Measurements from ENCODE around the gene LHB.
"Not testable (repeated sequence)": the region's sequence is repeated elsewhere in the genome, so short reads cannot be mapped to it uniquely, and the experiment has no call there.

The LHB gene

GRCh38 chr19:49038557-49039276, 21.8 kb upstream of the LHB start:
- DNase-seq (ENCODE audit: insufficient read length, low spot score), result not testable (repeated sequence)
- FAIRE-seq, result peak; percentile 85

- FAIRE-seq; DNase-seq (ENCODE audit: insufficient read length, low spot score): not testable (repeated sequence)
Measured at GRCh38 chr19:49038111-49038510, 21.2 kb upstream of the LHB start.

- not testable (repeated sequence) for DNase-seq (ENCODE audit: insufficient read length, low spot score)
Measured at GRCh38 chr19:49036815-49037214, 19.9 kb upstream of the LHB start, which contains the start of gene CGB1. CGB1 (minus strand) TSS chr19:49036895; CDS start chr19:49036711, 184 bp downstream.

GRCh38 chr19:49031642-49032301, 14.9 kb upstream of the LHB start, which contains the start of gene CGB2:
CGB2 (plus strand) TSS chr19:49031890; CDS start chr19:49032096, 206 bp downstream.
- DNase-seq (ENCODE audit: insufficient read length, low spot score); FAIRE-seq: not testable (repeated sequence)

More at GRCh38 chr19:49036815-49037214, 19.9 kb upstream of the LHB start, which contains the start of gene CGB1:
- FAIRE-seq, result not testable (repeated sequence)

- not testable (repeated sequence) for DNase-seq (ENCODE audit: insufficient read length, low spot score); FAIRE-seq
Measured at GRCh38 chr19:49030323-49030722, 13.4 kb upstream of the LHB start.

- peak; percentile 72 for FAIRE-seq
- DNase-seq (ENCODE audit: insufficient read length, low spot score), result not testable (repeated sequence)
Measured at GRCh38 chr19:49029749-49030148, 12.9 kb upstream of the LHB start.

- not testable (repeated sequence) for FAIRE-seq; DNase-seq (ENCODE audit: insufficient read length, low spot score)
Measured at GRCh38 chr19:49028686-49029085, 11.8 kb upstream of the LHB start.

- not testable (repeated sequence) for FAIRE-seq
Measured at GRCh38 chr19:49025599-49025998, 8.7 kb upstream of the LHB start.

GRCh38 chr19:49025088-49025487, 8.2 kb upstream of the LHB start:
- DNase-seq (ENCODE audit: insufficient read length, low spot score); FAIRE-seq: not testable (repeated sequence)

More at GRCh38 chr19:49025599-49025998, 8.7 kb upstream of the LHB start:
- not testable (repeated sequence) for DNase-seq (ENCODE audit: insufficient read length, low spot score)

- FAIRE-seq; DNase-seq (ENCODE audit: insufficient read length, low spot score): not testable (repeated sequence)
Measured at GRCh38 chr19:49024233-49024632, 7.3 kb upstream of the LHB start, which contains the start of gene CGB3. CGB3 (minus strand) TSS chr19:49024333; CDS start chr19:49023971, 362 bp downstream.

GRCh38 chr19:49022116-49022515, 5.2 kb upstream of the LHB start:
- DNase-seq (ENCODE audit: insufficient read length, low spot score), result no peak
- no peak for FAIRE-seq

- no peak for DNase-seq (ENCODE audit: insufficient read length, low spot score)
- FAIRE-seq, result no peak
Measured at GRCh38 chr19:49020931-49021895, 4.3 kb upstream of the LHB start.

- DNase-seq (ENCODE audit: insufficient read length, low spot score) (no peak), FAIRE-seq (no peak)
Measured at GRCh38 chr19:49020342-49020741, 3.5 kb upstream of the LHB start.

- DNase-seq (ENCODE audit: insufficient read length, low spot score) (no peak), FAIRE-seq (no peak)
Measured at GRCh38 chr19:49019242-49019932, 2.5 kb upstream of the LHB start.

GRCh38 chr19:49018388-49019241, 1.7 kb upstream of the LHB start:
- DNase-seq (ENCODE audit: insufficient read length, low spot score); FAIRE-seq: not testable (repeated sequence)

- DNase-seq (ENCODE audit: insufficient read length, low spot score), result no peak
- no peak for FAIRE-seq
Measured at GRCh38 chr19:49017666-49018351, 918 bp upstream of the LHB start.

GRCh38 chr19:49016067-49016839, 638 bp downstream of the LHB start:
- DNase-seq (ENCODE audit: insufficient read length, low spot score) (no peak), FAIRE-seq (no peak)
